GM19395 (cell line): ENCODE measurements around the gene TXLNB.

ENCODE experiments used
- ATAC-seq: cut with Tn5 transposase; IDR thresholded peaks from one replicate; pipeline ENCODE4 v1.9.1; 2021; ENCODE audit warnings: mild to moderate bottlenecking, moderate library complexity; ENCODE audit not compliant: unreplicated experiment

Gene TXLNB

DNA sequence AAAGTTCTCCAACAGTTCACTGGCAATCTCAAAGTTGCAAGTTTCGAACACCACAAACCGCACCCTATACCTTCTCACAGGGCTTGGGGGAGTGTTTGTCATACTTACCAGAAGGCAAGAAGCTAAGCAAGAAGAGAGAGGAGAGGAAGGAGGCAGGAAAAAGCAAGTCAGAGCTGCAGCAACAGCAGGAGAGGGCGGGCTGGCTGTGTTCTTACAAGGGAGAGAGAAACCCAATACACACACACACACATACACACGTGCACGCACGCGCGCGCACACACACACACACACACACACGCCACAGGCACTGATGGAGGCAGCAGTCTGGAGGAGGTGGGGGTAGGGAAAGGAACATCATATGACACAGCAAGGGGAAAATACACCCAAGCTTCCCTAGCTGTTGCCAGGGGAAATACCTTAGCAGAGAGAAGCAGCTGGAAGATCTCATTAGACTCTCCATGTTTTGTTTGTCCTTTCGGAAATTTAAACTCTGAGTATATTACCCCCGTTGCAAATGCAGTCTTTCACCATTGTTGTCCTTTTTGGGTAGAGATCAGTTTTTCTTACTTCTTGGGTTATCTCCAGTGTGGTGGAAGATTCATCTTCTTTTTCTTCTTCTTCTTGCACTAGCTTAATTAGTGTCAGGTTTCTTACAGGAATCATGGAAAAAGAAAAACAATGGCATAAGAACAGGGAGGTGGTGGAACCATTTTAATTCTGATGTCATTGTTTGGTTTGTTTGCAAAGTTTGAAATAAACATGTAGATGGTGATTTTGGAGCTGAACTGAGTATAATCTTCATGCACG is at the start of gene TXLNB:
TSS of gene TXLNB (minus strand) at position 186 of the 807 bp plus-strand sequence. CDS start 3,099 bp downstream, outside the sequence.
- peak; percentile 74 for ATAC-seq

DNA sequence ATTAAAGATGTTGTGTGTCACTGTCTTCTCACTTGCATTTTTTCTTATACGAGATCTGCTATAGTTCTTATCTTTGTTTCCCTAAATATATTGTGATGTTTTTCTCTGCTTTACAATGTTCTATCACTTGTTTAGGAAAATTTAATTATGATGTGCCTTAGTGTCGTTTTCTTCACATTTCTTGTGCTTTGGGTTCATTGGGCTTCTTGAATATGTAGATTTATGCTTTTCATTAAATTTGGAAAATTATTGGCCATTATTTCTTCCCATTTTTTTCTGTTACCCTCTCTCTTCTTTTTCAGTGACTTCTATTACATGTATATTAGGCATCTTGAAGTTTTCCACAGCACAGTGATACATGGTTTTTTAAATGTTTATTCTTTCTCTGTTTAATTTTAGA is 49.3 kb upstream of the TXLNB start:
- ATAC-seq: no peak

DNA sequence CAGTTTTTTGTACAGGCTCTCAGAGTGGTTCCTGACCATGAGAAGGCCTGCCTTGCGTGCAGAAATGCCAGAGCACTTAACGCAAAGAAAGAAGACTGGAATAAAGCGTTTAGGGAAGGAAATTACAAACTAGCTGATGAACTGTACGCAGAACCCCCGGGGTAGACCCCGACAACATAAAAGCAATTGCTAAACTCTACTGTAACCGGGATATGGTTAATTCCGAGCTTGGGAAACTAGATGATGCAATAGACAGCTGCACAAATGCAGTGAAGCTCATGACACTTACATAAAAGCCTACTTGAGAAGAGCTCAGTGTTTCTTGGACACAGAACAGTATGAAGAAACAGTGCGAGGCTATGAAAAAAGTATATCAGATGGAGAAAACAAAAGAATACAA is 47.0 kb upstream of the TXLNB start:
- no peak for ATAC-seq

DNA sequence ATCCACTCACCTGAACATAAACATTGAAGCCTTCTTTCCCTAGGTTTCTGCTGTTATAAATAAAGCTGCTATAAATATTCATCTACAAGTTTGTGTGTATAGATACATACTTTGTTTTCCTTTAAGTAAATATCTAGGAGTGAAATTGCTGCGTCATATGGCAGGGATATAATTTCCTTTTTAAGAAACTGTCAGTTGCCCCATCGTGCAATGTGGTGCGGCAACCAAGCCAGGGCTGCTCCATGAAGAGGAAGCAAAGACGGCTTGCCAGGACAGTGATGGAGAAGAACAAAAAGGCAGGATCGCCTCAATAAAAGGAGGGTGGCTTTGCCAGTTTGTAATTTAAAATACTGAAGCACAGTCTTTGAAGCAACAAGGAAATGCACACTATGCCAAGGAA is 46.0 kb upstream of the TXLNB start:
- ATAC-seq: no peak

DNA sequence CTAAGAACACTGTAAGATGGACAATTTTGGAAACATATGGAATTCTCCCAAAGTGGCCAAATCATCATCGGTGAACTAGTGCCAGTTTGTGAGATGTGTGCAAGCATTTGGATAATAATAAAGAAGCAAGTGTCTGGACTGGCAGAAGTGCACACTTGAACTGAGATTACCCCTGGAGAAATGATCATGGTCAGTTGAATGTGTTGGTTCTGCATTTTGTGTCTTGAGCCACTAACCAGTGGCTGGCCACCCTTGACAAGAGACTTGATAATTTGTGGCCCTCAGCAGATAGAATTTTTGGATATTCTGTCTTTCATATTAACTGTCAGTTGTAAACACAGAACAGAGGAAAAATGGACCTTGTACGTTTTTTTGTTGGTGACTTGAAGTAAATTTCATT is 45.2 kb upstream of the TXLNB start:
- no peak for ATAC-seq

DNA sequence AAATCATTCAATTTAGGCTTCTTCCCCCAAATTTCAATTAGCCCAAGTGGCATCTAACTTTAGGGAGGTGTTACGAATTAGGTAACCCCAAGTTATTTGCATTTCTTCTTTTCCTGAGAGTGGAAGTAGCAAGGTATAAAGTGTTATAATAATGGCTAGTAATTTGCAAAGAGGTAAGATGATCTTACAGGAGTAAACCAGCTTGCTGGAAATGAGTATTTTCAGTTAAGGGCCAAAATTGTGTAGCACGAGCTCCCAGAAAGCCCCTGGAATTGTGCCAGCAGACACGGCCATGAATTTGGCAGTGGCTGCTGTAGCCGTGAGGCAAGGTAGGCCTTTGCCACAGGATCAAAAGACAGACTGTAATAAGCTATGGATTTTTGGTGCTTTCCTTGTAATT is 44.7 kb upstream of the TXLNB start:
- no peak for ATAC-seq

DNA sequence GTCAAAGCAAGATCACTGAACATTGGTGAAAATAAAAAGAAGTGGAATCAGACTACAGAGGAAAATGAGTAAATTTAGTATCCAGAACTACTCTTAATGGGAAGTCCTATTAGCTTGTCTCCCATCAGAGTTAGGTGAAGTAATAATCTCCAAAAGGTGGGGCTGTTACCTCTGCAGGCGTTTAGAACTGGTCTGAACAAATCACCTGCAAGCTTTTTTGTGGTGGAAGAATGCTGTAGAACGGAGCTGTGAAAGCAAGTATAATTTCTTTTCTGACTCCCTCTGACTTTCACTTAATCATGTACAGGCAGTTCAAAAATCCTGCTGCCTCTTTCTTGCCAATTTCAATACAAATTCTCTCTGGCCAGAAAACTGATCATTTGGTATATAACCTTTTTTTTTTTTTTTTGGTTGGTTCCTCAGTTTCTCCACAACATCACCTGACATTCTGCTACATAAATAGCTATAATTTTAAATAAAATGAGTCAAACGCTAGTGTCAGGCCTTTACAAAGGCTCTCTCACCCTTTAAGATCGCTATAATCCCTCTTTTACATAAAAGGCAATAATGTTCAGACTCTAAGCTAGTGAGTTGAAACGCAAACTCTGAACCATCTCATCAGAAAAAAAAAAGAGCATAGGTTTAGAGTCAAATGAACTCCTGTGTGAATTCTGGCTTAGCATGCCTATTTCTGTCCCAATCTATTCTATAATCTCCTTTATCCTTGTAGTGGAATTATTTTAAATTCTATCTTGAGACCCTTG is 43.8 kb upstream of the TXLNB start:
- ATAC-seq: no peak

DNA sequence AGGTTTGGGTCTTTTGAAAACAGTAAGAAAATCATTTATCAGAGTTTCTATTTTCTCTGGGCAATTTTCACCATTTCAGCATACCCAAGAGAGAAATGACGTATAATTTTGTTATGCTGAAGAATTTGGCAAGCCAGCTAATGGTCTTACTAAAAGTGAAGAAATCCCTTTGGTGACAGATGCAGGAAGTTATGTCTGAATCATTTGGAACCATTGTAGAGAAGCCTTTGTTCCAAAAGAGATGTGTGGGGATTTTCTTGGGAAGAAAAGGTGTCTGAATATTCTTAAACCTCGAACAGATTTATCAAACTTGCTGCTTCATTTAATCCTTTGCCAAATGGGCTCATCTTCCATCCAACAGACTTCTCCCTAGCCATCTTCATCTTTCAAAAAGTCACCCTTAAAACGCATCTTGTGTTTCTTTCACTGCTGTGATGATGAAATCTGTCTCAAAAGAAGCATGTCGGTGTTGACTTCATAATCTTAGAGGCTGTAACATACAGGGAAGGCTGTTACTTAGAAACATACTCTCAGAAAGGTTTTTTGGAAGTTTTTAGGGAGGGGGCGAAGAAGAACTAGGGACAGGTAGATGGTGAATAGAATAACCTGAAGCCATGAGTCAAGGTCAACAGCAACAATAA is 43.1 kb upstream of the TXLNB start:
- no peak for ATAC-seq

DNA sequence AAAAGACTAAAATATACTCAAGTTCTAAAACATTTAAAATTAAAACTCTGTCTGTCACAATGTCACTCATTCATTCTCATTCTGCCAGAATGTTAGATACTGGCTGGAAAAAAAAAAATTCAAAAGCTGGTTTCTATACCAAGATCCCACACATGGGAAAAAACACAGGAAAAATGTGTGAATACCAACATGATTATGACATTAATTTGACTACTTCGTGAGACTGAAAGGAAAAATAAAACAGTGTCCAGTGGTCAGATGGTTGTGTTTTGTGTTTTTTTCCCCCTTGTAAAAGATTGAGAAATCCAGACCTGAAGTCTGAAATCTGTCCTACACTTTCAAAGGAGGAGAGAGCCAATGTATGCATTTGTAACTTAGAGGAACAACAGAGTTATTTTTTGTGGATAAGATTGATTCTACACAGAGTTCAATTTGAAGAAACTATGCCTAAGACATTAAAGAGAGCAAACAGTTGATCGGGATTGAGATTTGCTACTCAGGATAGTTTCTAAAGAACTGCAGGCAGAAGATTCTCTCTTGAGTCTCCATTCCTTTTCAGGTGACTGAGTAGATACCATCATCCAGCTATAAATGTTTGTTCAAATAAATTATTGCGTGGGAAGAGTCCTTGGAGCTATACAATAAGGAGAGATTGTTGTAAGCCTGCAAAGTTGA is 39.2 kb upstream of the TXLNB start:
- ATAC-seq: no peak

DNA sequence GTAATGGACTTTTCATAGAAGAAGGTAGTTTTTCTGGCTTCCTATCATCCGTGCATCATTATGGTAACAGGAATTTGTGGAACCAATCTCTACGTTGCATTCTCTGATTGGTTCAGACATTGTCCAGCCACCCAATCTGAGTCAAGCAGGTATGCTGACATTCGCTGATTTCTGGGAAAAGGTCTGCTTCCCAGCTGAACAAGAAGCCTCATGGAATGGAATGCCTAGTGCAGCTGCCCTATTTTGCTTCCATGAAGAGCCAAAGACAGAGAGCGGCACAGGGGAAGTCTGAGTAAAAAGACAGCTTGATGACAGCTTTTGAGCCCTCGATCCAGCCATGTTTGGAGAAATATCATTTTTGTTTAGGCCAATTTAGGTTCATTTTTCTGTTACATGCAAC is 38.5 kb upstream of the TXLNB start:
- no peak for ATAC-seq

DNA sequence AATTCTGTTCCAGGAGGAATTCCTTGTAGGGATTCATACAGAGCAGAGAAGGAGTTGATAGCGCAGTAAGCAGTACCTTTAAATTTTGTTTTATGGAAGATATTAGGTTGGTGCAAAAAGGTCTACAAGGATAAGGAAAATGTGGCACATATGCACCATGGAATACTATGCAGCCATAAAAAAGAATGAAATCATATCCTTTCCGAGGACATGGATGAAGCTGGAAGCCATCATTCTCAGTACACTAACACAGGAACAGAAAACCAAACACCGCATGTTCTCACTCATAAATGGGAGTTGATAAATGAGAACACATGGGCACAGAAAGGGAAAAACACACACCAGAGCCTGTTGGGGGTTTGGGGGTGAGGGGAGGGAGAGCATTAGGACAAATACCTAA is 37.4 kb upstream of the TXLNB start:
- ATAC-seq: no peak

DNA sequence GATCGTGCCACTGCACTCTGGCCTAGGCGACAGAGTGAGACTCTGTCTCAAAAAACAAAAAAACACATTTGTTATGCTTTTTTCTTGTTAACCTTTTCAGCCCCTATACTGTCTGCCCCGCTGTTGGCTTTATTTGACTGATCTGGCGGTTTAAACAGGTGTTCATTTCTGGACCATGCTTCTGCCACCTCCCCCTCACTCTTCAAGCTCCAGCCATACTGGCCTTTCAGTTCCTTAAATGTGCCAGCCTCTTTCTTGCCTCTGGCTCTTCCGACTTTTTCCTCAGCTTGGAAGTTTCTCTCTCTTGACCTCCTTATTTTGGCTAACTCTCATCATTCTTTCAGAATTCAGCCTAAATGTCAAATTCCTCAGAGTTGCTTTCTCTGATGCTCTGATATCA is 35.2 kb upstream of the TXLNB start:
- peak; percentile 44 for ATAC-seq

DNA sequence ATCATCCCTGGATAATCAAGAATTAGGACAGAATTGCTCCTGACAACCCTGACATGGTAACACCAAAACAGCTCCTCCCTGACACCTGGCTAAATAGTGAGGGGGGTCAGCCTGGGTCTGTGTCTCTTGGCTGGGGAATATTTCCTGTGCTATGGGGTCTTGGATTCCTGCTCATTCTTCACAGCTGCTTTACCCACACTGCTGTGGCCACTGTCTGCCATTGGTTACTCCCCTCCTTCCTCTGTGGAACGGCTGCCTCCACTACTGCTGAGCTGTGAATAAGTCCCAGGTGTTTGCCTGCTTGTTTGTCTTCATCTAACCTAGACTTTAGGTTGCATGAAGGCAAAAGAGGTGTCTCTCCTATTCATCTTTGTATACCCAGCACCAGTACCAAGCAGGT is 33.9 kb upstream of the TXLNB start:
- ATAC-seq: no peak

DNA sequence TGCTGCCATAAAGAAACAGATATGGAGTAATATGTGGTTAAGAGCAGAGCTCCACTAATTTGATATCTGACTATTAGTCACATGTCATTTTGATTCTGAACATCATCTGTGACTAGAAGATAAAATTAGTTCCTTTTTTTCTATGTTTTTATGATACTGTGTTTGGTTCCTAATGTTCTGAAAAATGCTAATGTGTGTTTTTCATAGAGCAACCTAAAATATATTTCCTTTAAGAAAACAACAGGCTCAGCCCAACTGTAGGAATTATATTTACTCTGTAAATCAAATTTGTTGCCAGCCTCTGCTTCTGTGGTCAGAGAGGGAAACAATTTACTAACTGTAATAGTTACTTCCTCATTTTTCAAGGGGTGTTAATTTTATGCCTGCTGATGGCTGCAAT is 33.3 kb upstream of the TXLNB start:
- ATAC-seq: peak; percentile 60

DNA sequence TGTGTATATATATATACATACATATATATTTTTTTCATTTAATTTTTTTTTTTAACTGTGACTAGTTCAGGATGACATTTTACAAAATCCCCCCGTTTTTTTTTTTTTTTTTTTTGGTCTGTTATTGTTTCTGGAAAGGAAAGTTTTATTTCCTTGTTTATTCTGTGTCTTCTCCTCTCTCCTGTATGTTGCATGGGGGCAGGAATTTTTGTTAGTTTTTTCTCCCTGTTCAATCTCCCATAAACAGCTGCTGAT is 32.4 kb upstream of the TXLNB start:
- no peak for ATAC-seq

DNA sequence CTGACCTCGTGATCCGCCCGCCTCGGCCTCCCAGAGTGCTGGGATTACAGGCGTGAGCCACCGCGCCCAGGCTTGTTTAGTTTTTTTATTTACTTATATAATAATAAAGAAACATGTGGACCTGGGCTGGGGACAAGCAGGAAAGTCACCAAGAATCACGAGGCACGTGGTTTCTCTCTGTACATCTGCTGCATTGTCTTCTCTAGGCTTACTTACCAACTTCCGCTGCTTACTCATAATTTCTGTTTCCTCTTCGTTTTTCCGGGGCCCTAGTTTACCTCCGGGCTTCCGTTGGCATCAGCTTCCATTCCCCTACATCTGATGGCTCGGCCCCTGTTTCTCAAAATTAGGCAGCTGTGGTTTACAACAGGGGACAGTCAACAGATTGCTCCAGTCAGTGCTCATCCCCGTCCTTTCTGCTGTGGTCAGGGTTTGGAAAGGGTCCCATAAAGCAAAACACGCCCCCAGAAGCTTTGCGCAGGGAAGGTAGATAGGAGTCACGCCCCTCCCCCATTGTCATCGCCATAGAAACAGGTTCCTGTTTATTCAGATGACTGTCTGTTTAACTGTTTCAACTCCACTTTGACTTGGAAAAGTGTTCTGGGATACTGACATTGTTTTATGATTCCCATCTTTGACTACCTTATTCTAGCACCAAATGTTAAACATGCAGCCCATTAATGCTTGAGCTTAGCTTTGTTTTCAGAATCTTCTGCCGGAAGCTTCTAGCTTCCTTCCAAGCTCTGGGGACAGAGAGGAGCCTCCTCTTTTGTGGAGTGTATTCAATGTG is 31.9 kb upstream of the TXLNB start:
- ATAC-seq: peak; percentile 55

DNA sequence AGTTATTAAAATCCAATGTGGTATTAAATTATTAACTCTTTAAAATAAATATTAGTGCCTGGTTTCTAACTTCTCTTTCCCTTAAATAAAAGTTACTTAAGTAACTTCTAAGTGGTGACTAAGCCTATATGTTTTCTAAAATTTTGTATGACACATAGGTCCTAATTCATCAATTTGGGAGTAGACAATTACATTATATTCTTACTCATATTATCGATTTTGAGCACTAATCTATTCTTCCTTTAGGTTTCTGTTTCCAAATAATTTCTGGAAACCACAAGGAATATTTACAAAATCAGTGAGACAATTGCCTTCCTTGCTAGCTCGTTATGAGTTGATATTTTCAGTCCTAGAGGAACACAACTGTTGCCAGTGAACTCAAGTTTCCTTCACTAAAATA is 28.3 kb upstream of the TXLNB start:
- no peak for ATAC-seq

DNA sequence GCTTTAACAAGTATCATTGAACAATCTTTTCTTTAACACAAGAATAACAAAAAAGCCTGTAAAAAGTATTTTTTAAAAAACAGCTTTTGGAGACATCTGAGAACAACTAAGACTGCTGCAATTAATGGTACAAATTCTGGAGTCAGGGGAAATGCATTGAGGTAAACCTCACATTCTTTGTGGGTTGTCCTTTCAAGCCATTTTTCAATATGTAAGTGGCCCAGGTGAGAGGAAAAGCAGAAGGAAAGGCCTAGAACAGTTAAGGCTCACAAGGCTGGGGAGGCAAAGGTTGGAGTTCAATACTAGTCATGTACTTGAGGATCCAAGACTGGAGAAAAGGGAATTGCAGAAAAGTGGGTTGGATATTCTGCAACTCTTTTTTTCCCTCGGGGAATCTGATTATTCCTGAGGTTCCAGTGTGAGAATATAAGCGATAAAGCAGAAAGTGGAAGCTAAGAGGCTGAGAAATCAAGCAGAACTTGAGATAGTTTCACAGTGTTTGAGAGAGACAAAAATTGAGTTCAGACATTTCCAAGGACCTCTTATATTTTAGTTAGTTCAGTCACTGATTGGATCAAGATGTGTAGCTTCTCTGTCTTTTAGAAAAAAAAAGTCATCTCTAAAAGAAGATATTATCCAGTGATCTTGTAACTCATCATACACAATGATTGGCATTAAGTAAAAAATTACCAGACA is 25.0 kb upstream of the TXLNB start:
- no peak for ATAC-seq

DNA sequence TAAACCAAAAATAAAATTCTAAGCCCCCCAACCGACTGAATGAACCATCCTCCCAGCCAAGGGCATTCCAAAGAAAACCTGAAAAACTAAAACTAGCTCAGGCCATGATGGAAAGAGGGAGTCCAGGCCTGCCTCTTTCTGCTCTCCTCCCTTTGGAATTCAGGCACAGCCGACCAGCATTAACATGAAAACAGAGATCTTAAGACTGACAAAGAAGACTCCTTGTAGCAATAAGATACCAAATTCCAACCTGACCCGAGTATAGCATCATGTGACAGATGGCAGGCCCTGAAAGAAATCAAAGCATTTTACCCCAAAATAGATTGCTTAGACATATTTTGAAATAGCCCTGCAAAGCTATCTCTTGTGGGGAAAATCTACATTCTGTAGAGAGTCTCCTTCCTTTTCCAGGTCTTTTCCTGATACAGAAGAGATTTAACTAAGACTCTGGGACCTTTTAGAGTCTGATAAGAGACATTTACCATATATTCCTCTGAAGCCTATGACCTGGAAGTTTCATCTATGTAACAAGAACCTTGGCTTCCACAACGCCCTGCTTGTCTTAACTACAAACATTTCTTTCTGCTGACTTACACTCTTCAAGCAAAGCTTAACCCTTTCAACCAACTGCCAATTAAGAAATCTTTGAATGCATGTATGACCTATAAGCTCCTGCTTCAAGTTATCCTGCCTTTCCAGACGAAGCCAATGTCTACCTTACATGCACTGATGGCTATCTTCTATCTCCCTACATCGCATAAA is 22.2 kb upstream of the TXLNB start:
- no peak for ATAC-seq

DNA sequence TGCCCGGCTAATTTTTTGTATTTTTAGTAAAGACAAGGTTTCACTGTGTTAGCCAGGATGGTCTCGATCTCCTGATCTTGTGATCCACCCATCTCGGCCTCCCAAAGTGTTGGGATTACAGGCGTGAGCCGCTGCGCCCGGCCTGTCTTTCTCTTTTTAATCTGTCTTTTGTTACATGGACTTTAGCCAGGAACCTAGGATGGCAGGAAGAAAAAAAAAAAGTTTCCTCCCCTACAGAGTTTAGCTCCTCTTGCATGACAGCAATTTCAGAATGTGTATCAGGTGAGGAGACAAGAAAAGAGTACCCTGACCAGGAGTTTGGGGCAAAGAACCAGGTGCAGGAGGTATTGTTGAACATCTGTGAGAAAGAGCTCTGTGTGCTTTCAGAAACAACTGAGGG is 21.4 kb upstream of the TXLNB start:
- ATAC-seq: no peak
